Breast epithelium (tissue), 4 donors: Measurements from ENCODE around the gene CALU. TPM values are rescaled to one million over a fixed set of nuclear protein-coding genes. Genes with fewer than 3 reads are reported as not detected.

ENCODE experiments used
- DNase-seq, 2 donors: peaks; one replicate each; pipeline ENCODE4 v3.0.0-alpha.2; 2019; ENCODE audit warnings: low spot score in 2 of 2
- H3K27ac ChIP-seq, 2 donors: fragments of 200-600 bp; sonication (generic) in 1 of 2; one replicate each; pipeline ENCODE4 v1.5.1; 2016 to 2019; ENCODE audit warnings: mild to moderate bottlenecking in 1 of 2
- H3K27me3 ChIP-seq, 2 donors: fragments of 200-600 bp; sonication (generic) in 1 of 2; one replicate each; pipeline versions ENCODE4 v1.5.1 to v1.6.0; 2017 to 2019; ENCODE audit warnings: control low read depth in 1 of 2, mild to moderate bottlenecking in 1 of 2
- H3K36me3 ChIP-seq: fragments of 200-600 bp; one replicate; pipeline ENCODE4 v1.5.1; 2019
- H3K4me1 ChIP-seq, 2 donors: fragments of 200-600 bp; sonication (generic); one replicate each; pipeline ENCODE4 v1.5.1; 2016 to 2019; ENCODE audit warnings: control low read depth in 1 of 2
- H3K4me3 ChIP-seq, 3 donors: fragments of 200-600 bp; sonication (generic); 1 replicate in 2 of 3; 2 replicates in 1 of 3; pipeline ENCODE4 v1.5.1; 2016 to 2019; ENCODE audit warnings: mild to moderate bottlenecking in 3 of 3, moderate library complexity in 2 of 3
- H3K9me3 ChIP-seq, 2 donors: fragments of 200-600 bp; sonication (generic) in 1 of 2; one replicate each; pipeline ENCODE4 v1.5.1; 2016 to 2019; ENCODE audit warnings: control low read depth in 1 of 2
- POLR2A ChIP-seq: fragments of 450-650 bp; IDR thresholded peaks from one replicate; pipeline ENCODE4 v1.6.1; 2016; ENCODE audit warnings: antibody characterized with exemption, mild to moderate bottlenecking, moderate library complexity
- POLR2AphosphoS5 ChIP-seq, 3 donors: sonication (generic); formaldehyde crosslinking; IDR thresholded peaks; one replicate each; pipeline ENCODE4 v1.6.1; 2017; ENCODE audit warnings: antibody characterized with exemption in 3 of 3
- intact Hi-C: fragments of 100-400 bp; cut with DNase I; formaldehyde crosslinking; loops from one replicate; pipeline ENCODE4 v1.15.1; 2023; ENCODE audit warnings: low total_unique reads
- total RNA-seq, 3 donors: library from RNA; depleted of rRNA; stranded (reverse); fragments of >200 nt; gene quantifications; one replicate each; pipeline ENCODE4 v1.1.0, GENCODE V29; 2016
- TF ChIP-seq, protein P1 (sequence below), 3 donors: fragments of 450-650 bp; IDR thresholded peaks; one replicate each; pipeline ENCODE4 v1.5.1; 2016 to 2017; ENCODE audit warnings: antibody characterized with exemption in 3 of 3, mild to moderate bottlenecking in 3 of 3, moderate library complexity in 3 of 3

The CALU gene
- total RNA-seq, 3 donors from 2014 or later, result 79.3 to 124 (median 104) TPM

GRCh38 chr7:128781851-128782250 lies 42.7 kb downstream of the CALU start:
- DNase-seq, result no peak
- H3K27me3 ChIP-seq, result no peaks in the 10 kb centered on the region
- no peaks in the 10 kb centered on the region for H3K36me3 ChIP-seq
- H3K4me1 ChIP-seq, result no peaks in the 10 kb centered on the region
- intact Hi-C loops, result no loop called here
- TF ChIP-seq POLR2A (no peak), POLR2AphosphoS5 (IDR thresholded peaks at IDR 0.05) (no peak)
- TF ChIP-seq, protein P1, sequence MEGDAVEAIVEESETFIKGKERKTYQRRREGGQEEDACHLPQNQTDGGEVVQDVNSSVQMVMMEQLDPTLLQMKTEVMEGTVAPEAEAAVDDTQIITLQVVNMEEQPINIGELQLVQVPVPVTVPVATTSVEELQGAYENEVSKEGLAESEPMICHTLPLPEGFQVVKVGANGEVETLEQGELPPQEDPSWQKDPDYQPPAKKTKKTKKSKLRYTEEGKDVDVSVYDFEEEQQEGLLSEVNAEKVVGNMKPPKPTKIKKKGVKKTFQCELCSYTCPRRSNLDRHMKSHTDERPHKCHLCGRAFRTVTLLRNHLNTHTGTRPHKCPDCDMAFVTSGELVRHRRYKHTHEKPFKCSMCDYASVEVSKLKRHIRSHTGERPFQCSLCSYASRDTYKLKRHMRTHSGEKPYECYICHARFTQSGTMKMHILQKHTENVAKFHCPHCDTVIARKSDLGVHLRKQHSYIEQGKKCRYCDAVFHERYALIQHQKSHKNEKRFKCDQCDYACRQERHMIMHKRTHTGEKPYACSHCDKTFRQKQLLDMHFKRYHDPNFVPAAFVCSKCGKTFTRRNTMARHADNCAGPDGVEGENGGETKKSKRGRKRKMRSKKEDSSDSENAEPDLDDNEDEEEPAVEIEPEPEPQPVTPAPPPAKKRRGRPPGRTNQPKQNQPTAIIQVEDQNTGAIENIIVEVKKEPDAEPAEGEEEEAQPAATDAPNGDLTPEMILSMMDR (IDR thresholded peaks at IDR 0.05), result no peak
- H3K27ac ChIP-seq, result no peak overlapping the region
- H3K9me3 ChIP-seq, result peaks cover 0 to 9% of the 10 kb centered on the region in 2 donors
- H3K4me3 ChIP-seq, result no peak overlapping the region

DNA sequence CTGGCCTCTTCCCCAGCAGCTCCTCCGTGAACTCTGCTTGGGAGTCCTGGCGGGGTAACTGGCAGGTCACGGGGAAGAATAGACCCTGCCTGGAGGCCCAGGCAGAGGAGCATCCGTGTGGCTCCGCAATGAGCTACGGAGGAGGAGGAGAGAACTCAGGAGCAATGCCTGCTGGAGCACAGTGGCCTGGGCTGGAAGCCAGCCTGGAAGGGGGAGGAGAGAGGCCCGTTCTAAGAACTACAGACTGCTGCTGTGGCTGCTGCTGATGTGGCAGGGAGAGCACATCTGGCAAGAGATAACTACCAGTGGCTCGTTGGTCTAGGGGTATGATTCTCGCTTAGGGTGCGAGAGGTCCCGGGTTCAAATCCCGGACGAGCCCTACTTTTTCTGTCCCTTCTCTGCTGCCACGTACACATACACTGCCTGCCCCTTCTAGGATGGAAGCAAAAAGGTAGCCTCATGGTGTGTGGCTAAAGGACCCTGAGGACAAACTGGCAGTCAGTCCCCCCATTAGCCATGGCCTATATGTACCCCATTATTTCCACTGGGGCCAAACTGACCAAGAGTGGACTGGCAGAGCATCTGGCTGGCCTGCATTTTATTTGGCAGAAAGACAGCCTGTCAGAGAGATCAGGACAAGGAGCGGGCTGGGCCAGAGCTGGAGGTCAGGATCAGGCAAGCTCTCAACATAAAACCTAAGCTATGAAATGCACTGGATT lies 44.1 kb downstream of the CALU start:
- no peak for DNase-seq
- no peaks in the 10 kb centered on the region for H3K36me3 ChIP-seq
- no peak overlapping the region for H3K27ac ChIP-seq
- H3K4me1 ChIP-seq, result no peaks in the 10 kb centered on the region
- no peak overlapping the region for H3K4me3 ChIP-seq
- intact Hi-C loops, result no loop called here
- no peaks in the 10 kb centered on the region for H3K9me3 ChIP-seq
- no peaks in the 10 kb centered on the region for H3K27me3 ChIP-seq
- TF ChIP-seq, protein P1 (IDR thresholded peaks at IDR 0.05), result no peak
- TF ChIP-seq POLR2A (no peak), POLR2AphosphoS5 (IDR thresholded peaks at IDR 0.05) (no peak)

GRCh38 chr7:128785738-128786137 lies 46.6 kb downstream of the CALU start:
- intact Hi-C loops, result no loop called here
- Histone ChIP-seq H3K36me3 (no peaks in the 10 kb centered on the region), H3K4me1 (no peaks in the 10 kb centered on the region), H3K4me3 (no peak overlapping the region), H3K9me3 (no peaks in the 10 kb centered on the region), H3K27ac (no peak overlapping the region), H3K27me3 (no peaks in the 10 kb centered on the region)
- TF ChIP-seq POLR2AphosphoS5 (IDR thresholded peaks at IDR 0.05) (no peak), POLR2A (no peak)
- TF ChIP-seq, protein P1 (IDR thresholded peaks at IDR 0.05), result no peak
- DNase-seq, result no peak

DNA sequence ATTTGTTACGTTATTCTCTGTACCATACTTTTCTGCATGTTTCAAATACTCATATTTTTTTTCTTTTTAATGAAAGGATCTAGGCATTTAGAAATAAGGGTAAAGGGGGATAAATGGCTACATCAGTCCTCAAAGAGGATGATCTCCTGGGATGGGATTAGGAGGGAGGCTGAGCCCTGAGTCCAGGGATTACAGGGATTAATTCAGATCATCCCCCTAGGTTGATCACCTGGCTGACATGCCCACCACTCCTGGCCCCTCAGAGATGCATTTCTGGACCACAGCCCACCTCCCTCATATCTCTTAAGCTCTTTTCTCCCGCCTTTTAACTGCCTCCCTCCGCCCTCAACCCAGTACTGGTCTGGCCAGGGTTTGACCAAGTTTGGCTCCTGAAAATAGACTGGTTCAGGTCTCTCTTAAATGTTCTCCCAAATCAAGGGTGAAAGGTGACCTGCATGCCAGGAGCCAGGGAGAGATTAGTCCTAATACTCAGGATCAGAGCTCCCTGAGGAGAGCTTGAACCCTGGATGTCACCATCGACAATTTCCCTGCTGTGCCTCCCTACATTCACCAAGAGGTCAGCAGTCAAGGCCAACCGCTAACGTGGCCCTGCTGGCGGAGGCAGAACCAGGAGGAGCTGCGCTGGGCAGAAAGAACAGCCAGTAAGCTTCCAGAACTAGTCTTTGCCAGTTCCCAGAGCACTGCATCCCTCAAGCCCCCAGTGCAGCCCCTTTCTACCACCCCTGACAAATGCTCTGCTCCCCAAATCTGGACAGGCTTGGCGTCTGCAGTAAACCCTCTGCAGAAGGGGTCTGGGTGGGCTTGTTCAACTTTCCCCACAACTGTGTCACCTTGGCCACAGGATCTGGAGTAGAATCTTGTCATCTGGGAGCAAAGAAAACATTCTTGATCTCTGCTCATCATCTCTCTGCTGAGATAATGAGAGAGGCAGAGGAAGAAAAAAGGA lies 49.6 kb downstream of the CALU start:
- no peak for TF ChIP-seq POLR2AphosphoS5 (IDR thresholded peaks at IDR 0.05)
- TF ChIP-seq, protein P1 (IDR thresholded peaks at IDR 0.05), result no peak
- no peak for TF ChIP-seq POLR2A

More for the DNA sequence above, 49.6 kb downstream of the CALU start:
- Histone ChIP-seq H3K36me3 (no peaks in the 10 kb centered on the region), H3K27me3 (no peaks in the 10 kb centered on the region), H3K4me3 (no peak overlapping the region), H3K9me3 (no peaks in the 10 kb centered on the region), H3K27ac (no peak overlapping the region), H3K4me1 (no peaks in the 10 kb centered on the region)
- intact Hi-C loops, result no loop called here
- DNase-seq, result no peak
